Esophagus squamous epithelium (tissue), 4 donors: ENCODE measurements around the gene LPAR5.

ENCODE experiments used
- CTCF ChIP-seq, 6 experiments: fragments of 450-650 bp in 4 of 6; fragments of 200-600 bp in 2 of 6; sonication (generic) in 2 of 6; IDR thresholded peaks; one replicate each; pipeline ENCODE4 v1.5.1; 2016 to 2019; ENCODE audit warnings: antibody characterized with exemption in 6 of 6, mild to moderate bottlenecking in 4 of 6, moderate library complexity in 4 of 6
- POLR2A ChIP-seq, 4 donors: fragments of 450-650 bp; IDR thresholded peaks; one replicate each; pipeline ENCODE4 v1.6.1; 2017; ENCODE audit warnings: antibody characterized with exemption in 4 of 4, mild to moderate bottlenecking in 4 of 4, moderate library complexity in 3 of 4

- no peak for TF ChIP-seq CTCF (IDR thresholded peaks at IDR 0.05)
- TF ChIP-seq POLR2A (IDR thresholded peaks at IDR 0.05), result no peak
Measured at GRCh38 chr12:6603095-6603567, 32.6 kb downstream of the LPAR5 start.
